ENCODE measurements around the gene ALKBH8.
A peak's percentile ranks its signal among the peaks of the same experiment; 100 is the strongest.
"Not testable (repeated sequence)": the region's sequence is repeated elsewhere in the genome, so short reads cannot be mapped to it uniquely, and the experiment has no call there.

ALKBH8 gene

DNA sequence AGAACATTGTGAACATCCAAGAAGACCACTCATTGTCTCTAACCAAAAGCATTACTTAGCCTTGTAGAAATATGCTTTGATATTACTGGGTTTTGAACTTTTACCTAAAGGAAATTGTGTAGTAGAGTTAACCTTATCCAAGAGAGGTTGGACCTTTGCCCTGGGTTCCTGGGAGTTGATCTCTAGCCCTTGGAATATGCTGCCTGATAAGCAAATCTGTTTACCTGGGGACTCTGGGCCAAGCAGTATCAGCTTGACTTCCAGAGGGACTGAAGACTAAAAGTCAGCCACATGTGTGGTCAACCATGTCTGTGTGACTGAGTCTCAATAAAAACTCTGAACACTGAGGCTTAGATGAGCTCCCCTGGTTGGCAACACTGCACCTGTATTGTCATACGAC is 63.8 kb downstream of the ALKBH8 start:
- no peak for DNase-seq

DNA sequence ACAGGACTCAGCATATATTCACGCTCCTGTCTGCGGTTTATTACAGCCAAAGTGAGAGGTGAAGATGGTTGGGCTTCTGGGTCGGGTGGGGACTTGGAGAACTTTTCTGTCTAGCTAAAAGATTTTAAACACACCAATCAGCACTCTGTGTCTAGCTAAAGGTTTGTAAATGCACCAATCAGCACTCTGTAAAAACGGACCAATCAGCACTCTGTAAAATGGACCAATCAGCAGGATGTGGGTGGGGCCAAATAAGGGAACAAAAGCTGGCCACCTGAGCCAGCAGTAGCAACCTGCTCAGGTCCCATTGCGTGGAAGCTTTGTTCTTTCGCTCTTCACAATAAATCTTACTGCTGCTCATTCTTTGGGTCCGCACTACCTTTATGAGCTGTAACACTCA is 68.2 kb downstream of the ALKBH8 start:
- DNase-seq, result not testable (repeated sequence)

DNA sequence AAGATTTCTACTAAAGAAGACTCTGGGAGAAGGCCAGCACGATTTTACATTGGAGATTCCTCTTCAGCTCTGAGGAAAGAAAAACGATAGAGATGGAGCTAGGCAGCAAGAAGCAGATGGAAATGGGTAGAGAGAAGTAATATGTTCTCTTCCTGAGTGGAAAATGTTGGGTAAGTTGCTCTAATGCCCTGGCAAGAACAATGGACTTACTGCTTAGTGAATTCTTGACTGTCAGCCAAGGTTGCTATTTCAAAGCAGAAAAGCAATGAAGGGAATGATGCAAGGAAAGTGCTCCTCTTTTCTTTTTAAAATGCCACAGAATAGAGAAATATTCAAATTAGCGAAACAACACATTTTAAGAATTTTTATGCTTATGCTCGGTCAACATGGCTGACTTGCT is 69.5 kb downstream of the ALKBH8 start:
- DNase-seq, result peak; percentile 54

DNA sequence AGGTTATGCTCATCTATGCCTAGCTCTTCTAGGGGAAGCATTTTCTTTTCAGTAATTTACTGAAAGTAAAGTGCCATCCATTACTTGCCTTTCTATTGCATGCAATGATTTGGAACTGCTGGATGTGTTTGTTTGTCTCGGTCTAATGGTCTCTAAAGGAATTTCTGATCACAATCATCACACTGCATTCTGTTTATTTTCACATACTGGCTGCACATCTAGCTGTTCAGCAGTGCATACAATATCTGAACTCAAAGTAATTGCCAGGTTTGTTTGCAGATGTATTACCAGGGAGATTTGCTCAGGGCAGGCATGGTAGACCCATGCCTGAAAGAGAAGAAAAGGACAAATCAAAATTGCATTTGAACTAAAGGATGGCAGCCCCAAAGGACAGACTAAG is 71.5 kb downstream of the ALKBH8 start:
- DNase-seq, result no peak

DNA sequence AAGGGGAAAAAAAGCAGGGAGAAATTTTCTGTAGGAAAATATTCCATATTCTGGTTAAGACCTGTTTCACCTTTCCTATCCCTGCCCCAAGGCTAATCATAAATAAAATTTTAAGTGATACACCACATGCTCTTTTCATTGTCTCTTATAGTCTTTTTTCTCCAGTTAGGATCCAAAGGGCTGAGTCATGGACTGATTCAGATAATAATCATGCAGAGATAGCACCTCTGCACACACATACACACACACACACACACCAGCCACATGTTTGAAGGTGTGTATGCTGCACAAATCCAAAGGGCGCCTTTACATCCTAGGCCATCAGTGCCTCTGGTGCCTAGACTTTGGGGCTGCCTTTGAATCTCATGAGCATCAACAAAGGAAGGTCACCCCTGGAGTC is 72.4 kb downstream of the ALKBH8 start:
- peak; percentile 69 for DNase-seq

DNA sequence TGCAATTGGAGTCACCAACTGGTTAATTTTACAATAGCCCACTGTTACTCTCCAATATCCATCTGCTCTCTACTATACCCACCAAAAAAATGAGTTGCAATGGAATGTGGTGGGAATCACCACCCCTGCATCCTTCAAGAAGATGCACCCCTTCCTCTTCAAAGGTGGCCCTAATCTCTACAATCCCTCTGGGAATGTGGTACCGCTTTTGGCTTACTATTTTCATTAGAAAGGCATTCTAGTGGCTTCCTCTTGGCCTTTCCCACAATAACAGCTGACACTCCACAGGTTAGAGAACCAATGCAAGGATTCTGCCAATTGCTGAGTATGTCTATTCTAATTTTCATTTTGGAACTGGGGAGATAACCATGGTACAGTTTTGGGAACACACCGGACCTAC is 74.7 kb downstream of the ALKBH8 start:
- DNase-seq, result no peak

DNA sequence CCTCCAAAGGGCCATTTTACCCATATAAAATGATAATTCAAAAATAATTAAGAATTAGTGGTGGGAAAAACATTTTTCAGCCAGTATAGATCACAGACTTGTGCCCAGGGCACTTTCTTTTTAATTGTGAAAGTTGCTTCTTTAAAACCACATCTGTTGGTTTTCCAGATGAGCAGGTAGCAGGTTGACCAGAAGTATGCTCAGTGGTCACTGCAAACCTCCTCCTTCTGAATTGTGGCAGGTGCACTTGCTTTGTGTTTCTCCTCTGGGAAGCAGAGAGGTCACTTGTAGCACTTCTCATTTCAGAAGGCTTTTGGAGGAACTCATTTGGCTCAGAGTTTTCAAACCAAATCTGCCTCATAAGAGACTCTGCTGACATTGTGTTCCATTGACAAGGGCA is 83.3 kb downstream of the ALKBH8 start:
- no peak for DNase-seq

DNA sequence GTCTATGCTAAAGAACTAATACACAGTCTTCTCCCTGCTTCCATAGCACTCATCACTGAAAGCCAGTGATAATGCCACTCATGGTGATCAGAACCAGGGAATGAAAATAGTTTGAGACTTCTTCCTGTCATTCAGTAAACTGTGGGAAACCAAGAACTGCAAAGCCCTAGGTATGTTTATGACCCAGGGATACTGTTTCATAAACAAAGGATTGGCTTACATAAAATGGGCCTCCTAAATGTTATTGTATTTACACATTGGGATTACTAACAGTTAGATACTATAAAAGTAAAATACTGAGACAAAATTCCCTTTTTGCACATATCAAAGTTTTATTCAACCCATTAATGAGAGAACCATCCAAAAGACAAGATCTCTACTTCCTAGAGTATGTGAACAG is 86.6 kb downstream of the ALKBH8 start:
- no peak for DNase-seq

DNA sequence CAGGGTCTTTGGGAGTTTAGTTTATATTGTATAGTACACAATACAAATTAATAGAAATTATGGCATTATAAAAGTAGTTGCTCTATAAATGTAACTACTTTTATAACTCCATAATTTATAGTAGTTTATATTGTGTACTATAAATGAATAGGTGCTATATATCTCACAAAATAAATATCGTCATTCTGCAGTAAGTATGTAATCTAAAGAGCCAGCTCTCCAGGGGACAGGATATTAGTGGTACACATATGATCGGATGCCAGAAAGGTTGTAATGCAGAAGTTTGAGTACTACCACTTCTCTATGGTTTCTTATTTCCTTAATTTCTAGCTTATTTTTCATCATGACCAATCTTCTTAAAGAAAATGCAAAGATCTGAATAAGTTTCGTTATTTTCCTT is 87.7 kb downstream of the ALKBH8 start:
- DNase-seq, result no peak

DNA sequence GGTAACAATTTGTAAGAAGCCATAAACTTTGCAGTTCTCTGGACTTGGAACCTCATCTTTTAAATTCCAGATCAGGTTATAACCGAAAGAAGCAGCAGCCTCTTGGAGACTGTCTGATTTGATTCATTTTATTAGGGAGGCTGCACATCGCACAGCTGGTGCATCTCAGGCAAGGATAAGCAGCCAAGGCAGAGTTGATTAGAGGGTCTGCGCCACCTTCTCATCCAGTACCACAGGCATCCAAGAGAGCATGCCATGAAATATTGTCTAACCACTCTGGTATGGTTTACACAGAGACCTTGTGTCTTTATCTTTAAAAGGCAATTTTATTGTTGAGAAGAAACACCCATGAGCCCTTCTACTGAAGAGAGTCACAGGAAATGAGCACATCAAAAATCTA is 91.7 kb downstream of the ALKBH8 start:
- no peak for DNase-seq

DNA sequence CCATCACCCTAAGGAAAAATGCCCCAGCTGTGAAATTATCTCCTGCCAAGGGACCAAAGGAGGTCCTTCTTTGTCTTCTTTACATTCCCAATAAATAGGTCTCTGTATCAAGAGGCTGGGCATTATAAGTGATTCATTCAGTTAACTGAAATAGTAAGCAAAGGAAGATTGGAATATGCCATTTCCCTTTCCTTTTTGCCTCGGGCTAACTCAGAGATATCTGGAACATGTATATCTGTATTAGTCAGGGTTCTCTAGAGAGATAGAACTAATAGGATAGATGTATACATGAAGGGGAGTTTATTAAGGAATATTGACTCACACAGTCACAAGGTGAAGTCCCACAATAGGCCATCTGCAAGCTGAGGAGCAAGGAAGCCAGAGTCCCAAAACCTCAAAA is 92.6 kb downstream of the ALKBH8 start:
- DNase-seq, result no peak

DNA sequence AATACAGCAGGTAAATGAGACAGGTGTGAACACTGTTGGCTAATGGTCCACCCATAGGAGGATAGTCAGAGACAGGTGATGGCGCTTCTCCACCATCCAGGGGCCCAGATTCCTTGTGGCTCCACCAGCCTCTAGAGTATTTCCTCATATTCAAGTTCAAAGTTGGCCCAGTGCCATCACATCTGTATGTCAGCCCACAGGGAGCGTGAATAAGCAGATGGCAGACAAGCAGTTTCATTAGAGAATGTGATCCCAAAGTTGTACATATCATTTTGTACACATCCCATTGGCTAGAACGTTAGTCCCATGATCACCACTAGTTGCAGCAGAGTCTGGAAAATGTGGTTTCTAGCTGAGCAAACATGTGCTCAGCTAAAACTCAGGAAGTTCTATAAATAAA is 96.9 kb downstream of the ALKBH8 start:
- peak; percentile 38 for DNase-seq

DNA sequence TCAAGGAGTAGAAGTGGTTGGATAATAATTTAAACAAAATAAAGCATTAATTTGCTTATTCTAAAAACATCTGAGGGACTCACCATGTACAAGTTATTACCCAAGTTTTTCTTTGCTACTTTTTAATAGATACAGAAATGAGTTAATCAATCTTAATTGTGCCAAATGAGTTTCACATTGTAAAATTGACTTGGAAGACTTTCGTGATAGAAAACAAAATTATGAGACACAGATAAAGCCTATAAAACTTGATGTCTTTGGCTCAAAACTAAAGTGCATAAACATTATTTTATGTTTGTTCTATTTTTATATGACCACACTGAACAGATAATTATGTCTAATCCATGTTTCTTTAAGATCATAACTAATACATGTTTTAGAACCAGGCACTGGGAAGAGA is 97.8 kb downstream of the ALKBH8 start:
- DNase-seq, result no peak

DNA sequence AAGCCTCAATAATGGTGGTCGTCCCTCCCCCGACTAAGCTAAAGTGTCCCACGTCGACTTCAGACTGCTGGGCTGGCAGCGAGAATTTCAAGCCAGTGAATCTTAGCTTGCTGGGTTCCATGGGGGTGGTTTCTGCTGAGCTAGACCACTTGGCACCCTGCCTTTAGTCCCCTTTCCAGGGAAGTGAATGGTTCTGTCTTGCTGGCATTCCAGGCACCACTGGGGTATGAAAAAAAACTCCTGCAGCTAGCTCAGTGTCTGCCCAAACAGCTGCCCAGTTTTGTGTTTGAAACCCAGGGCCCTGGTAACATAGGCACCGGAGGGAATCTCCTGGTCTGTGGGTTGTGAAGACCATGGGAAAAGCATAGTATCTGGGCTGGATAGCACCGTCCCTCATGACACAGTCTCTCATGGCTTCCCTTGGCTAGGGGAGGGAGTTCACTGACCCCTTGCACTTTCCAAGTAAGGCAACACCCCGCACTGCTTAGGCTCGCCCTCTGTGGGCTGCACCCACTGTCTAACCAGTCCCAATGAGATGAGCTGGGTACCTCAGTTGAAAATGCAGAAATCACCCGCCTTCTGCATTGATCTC is 99.2 kb downstream of the ALKBH8 start:
- DNase-seq, result not testable (repeated sequence)

DNA sequence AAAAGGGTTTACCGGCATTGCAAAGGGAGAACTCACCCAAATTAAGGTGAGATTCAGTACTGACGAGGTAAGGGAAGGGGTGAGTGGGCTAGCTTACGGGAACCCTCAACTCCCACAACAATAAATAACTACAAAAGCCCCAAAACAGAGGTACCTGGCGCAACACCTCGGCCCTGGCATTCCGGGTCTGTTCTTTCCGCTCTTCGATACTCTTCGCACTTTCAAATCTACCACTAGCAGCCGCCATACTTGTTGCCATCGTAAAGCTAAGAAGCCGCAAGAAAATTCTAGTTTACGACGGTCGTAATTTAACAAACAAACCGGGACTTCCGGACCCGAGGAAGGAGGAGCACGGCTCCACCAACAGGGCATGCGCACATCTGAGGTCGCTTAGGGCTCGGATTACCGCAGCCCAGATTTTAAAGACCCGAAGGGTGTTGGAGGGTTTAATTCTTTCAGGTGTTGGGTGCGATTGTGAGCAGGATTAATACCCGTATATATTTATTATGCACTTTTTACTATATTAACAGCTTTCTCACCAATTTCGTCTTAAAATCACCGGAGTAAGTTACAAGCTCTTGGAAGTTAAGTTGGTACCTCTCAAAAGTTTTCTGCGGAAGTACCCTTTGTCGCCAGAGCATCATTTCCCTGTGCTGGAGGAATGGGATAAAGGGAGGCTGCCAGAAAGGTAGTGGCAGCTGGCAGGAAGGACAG is 107.8 kb downstream of the ALKBH8 start, which contains the start of gene CWF19L2:
Gene CWF19L2 (minus strand): TSS at position 268 of the 714 bp plus-strand sequence. CDS start 9 bp downstream, at position 259.
- DNase-seq, result peak; percentile 95

DNA sequence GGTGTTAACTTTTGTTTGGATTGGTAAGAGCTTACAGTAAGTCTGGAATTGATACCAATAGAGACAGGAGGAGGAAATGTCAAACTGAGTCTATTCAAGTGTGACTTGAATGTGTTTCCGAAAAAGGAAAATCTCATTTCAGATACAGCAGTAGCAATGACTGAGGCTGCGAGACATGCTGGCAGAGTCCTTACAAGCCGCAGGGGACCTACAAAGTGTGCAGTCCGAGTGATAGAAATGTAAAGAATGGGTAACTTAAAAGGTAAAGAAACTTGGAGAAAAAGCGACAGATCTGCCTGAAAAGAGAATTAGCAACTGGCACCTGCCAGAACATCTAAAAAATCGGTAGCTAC is 108.4 kb downstream of the ALKBH8 start:
- no peak for DNase-seq

DNA sequence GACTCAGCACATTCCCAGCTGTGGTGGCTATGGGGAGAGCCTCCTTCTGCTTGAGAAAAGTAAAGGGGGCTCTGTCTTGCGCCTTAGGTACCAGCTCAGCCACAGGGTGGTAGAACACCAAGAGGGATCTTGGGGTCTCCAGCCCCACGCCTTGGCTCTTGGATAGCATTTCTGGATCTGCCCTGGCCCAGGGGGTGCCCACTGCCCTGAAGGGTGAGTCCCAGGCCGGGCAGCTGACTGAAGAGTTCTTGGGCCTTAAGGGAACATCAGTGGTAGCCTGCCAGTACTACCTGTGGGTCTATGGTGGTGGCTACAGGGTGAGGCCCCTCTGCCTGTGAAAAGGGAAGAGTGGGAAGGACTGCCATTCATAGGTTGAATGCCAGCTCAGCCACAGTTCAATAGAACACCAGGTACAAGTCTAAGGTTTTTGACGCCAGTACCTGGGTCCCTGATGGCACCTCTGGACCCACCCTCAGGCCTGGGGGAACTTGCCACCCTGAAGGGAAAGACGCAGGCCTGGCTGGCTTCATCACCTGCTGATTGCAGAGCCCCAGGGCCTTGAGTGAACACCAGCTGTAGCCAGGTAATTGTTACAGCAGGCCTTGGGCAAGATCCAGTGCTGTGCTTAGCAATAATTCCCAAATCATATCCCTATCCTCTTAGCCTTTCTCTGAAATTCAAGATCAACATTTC is 111.8 kb downstream of the ALKBH8 start:
- DNase-seq, result no peak

Measured in fibroblast of skin of right quadriceps (primary cell).